ENCODE data around the gene XRCC1. TPM values are rescaled to one million over a fixed set of nuclear protein-coding genes. Genes with fewer than 3 reads are reported as not detected.

XRCC1 gene, protein sequence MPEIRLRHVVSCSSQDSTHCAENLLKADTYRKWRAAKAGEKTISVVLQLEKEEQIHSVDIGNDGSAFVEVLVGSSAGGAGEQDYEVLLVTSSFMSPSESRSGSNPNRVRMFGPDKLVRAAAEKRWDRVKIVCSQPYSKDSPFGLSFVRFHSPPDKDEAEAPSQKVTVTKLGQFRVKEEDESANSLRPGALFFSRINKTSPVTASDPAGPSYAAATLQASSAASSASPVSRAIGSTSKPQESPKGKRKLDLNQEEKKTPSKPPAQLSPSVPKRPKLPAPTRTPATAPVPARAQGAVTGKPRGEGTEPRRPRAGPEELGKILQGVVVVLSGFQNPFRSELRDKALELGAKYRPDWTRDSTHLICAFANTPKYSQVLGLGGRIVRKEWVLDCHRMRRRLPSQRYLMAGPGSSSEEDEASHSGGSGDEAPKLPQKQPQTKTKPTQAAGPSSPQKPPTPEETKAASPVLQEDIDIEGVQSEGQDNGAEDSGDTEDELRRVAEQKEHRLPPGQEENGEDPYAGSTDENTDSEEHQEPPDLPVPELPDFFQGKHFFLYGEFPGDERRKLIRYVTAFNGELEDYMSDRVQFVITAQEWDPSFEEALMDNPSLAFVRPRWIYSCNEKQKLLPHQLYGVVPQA
- polyA plus RNA-seq (2011; rRNA removed) (15.2 and 17.7 TPM in 2 replicates), polyA minus RNA-seq (2011; rRNA and poly(A)+ RNA removed) (14.7 and 18.6 TPM in 2 replicates)

DNA sequence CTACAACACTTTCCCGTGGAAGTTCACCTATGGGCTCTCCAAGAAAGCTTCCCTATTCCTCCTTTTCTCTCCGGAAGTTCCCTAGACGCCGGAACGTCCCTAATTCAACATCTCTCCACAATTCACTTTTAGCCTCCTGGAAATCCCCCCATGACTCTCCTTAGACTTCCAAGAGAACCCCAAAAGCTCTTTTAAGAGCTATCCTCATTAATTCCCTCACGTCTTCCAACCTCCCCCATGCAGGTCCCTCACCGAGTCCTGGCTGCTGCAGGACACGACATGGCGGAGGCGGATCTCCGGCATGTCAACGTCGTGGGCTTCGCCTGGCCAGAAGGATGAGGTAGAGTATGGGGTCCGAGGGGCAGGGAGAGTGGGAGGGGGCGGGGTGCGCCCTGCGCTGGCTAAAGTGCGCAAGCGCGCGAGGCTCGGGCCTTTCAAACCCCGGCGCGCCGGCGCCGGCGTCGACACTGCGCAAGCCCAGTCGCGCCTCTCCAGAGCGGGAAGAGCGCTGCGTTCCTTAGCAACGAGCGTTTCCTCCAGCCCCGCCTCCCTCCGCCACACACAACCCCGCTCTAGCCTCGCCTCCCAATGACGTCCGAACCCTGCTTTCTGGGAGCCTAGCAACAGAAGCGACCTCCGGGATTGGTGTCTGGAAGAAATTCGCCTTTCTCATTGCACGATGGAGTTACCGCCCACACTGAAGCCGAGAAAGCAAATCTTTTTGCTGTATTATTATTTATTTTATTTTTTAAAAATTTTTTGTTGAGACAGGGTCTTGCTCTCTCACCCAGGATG, at the start of gene XRCC1, which contains the start of gene PINLYP:
Gene XRCC1 (minus strand): TSS at position 372 of the 795 bp plus-strand sequence. CDS start 69 bp downstream, at position 303.
Gene PINLYP (plus strand): TSS at position 646 of the 795 bp plus-strand sequence. CDS start 1,391 bp downstream, outside the sequence.
- Histone ChIP-seq H3K4me3 (ENCODE audit: low read depth, low read length) (peak within 1 kb of the TSS; percentile 95), H3K27ac (ENCODE audit: low read depth, low read length) (peak within 1 kb of the TSS; percentile 61), H3K27me3 (ENCODE audit: control insufficient read depth, insufficient read depth, low read length) (peaks cover 2% of the 10 kb centered on the region), H3K9me3 (ENCODE audit: control insufficient read depth, insufficient read depth, low read length) (peaks cover 3% of the 10 kb centered on the region; the same call in 1 of the 2 replicates)
- peak; percentile 94 for DNase-seq (ENCODE audit: low read depth, low spot score)
- TF ChIP-seq CTCF (IDR thresholded peaks at IDR 0.05; ENCODE audit: low read depth, low read length): peak; percentile 6; the same call in 1 of the 2 replicates
- ChIA-PET POLR2A (interaction anchor here (1.1 kb wide), 2 partner anchors 21 to 42 kb away, joined by 3 to 8 read pairs; partner anchors contain the start of genes IRGQ, ZNF575 and ZNF576), CTCF (interaction anchor here (1.3 to 3.0 kb wide), 3 partner anchors 19 to 21 kb away, joined by 3 to 20 read pairs (median 6); partner anchors contain the start of gene ZNF576)

- Histone ChIP-seq H3K27me3 (ENCODE audit: control insufficient read depth, insufficient read depth, low read length) (no peaks in the 10 kb centered on the region), H3K27ac (ENCODE audit: low read depth, low read length) (no peak overlapping the region), H3K4me3 (ENCODE audit: low read depth, low read length) (no peak overlapping the region), H3K9me3 (ENCODE audit: control insufficient read depth, insufficient read depth, low read length) (peaks cover 5% of the 10 kb centered on the region; the same call in 1 of the 2 replicates)
- ChIA-PET CTCF (no interaction called here), POLR2A (no interaction called here)
- TF ChIP-seq CTCF (IDR thresholded peaks at IDR 0.05; ENCODE audit: low read depth, low read length): 0 out of 2 replicates have a peak, but pooled peaks have one; percentile 1
- DNase-seq (ENCODE audit: low read depth, low spot score): no peak
Observed at GRCh38 chr19:43624933-43625332, 49.6 kb upstream of the XRCC1 start.

GRCh38 chr19:43623889-43624670, 48.8 kb upstream of the XRCC1 start:
- peaks cover 5% of the 10 kb centered on the region; the same call in 1 of the 2 replicates for H3K9me3 ChIP-seq (ENCODE audit: control insufficient read depth, insufficient read depth, low read length)
- H3K27me3 ChIP-seq (ENCODE audit: control insufficient read depth, insufficient read depth, low read length): no peaks in the 10 kb centered on the region
- ChIA-PET POLR2A (no interaction called here), CTCF (no interaction called here)
- TF ChIP-seq CTCF (IDR thresholded peaks at IDR 0.05; ENCODE audit: low read depth, low read length): no peak
- H3K4me3 ChIP-seq (ENCODE audit: low read depth, low read length): no peak overlapping the region
- no peak overlapping the region for H3K27ac ChIP-seq (ENCODE audit: low read depth, low read length)
- no peak for DNase-seq (ENCODE audit: low read depth, low spot score)

DNA sequence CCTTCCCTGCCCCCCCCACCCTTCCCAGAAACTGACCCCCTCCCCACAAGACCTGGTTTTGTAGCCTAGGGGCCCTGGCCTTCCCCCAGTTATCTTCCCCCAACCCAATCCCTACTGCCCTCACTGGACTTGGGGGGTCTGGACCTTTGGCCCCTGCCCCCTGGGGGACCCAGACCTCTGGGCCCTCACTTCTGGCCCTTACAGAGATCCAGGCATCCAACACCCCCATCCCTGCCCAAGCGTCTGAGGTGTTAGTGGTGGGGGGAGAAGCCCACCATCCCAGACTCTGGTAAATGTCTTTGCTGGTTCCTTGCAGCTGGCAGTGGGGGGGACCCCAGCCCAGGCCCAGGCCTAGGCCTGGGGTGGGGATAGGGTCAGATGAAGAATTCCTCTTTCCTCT, 47.6 kb upstream of the XRCC1 start:
- Histone ChIP-seq H3K27me3 (ENCODE audit: control insufficient read depth, insufficient read depth, low read length) (no peaks in the 10 kb centered on the region), H3K4me3 (ENCODE audit: low read depth, low read length) (no peak overlapping the region), H3K27ac (ENCODE audit: low read depth, low read length) (no peak overlapping the region), H3K9me3 (ENCODE audit: control insufficient read depth, insufficient read depth, low read length) (peaks cover 5% of the 10 kb centered on the region; the same call in 1 of the 2 replicates)
- ChIA-PET CTCF (no interaction called here), POLR2A (no interaction called here)
- no peak for TF ChIP-seq CTCF (IDR thresholded peaks at IDR 0.05; ENCODE audit: low read depth, low read length)
- DNase-seq (ENCODE audit: low read depth, low spot score): no peak
